GM12878 (cell line): ENCODE measurements around the gene UBXN6. TPM values are rescaled to one million over a fixed set of nuclear protein-coding genes. Genes with fewer than 3 reads are reported as not detected.

Source experiments
- ATAC-seq: fragments of 200-7000 bp; cut with Tn5 transposase; 3 replicates; pipeline ENCODE4 v1.9.1; 2020; ENCODE audit warnings: mild to moderate bottlenecking, moderate library complexity
- BruUV-seq: library from RNA; stranded (reverse); fragments of 400-500 nt; replicated peaks from 2 replicates; lab custom pipeline; 2021; lab: Mats Ljungman, UMichigan
- CTCF ChIA-PET: fragments of 300-600 bp; sonication (Branson Sonifier 250); formaldehyde crosslinking; extraction: SDS; loops from one replicate; lab custom pipeline; 2021; ENCODE audit warnings: inconsistent platforms; lab: Yijun Ruan, JAX
- POLR2A ChIA-PET: fragments of 350-600 bp; formaldehyde crosslinking; extraction: SDS; loops from one replicate; lab custom pipeline; 2021; ENCODE audit warnings: inconsistent platforms; lab: Charles Lee
- RAD21 ChIA-PET: fragments of 300-600 bp; sonication (Branson Sonifier 250); formaldehyde crosslinking; loops from one replicate; lab custom pipeline; 2023; ENCODE audit warnings: antibody characterized with exemption; ENCODE audit not compliant: unreplicated experiment; lab: Charles Lee
- SMC1A ChIA-PET: fragments of 300-600 bp; sonication (Branson Sonifier 250); formaldehyde crosslinking; loops from one replicate; lab custom pipeline; 2023; ENCODE audit not compliant: unreplicated experiment, uncharacterized antibody; lab: Charles Lee
- DNase-seq: peaks from one replicate; pipeline ENCODE4 v3.0.0-alpha.2; 2011; ENCODE audit warnings: low read depth, low spot score
- FAIRE-seq: peaks from 3 replicates; lab custom pipeline; 2011; peaks lifted over from hg19 to GRCh38; lab: Jason Lieb, UNC
- H2AFZ ChIP-seq: 2 replicates; pipeline ENCODE4 v1.6.0; 2011; ENCODE audit warnings: low read depth, low read length, control low read depth; ENCODE audit not compliant: control insufficient read depth
- H3K27ac ChIP-seq: 2 replicates; pipeline ENCODE4 v1.5.1; 2011; ENCODE audit warnings: control low read depth; ENCODE audit not compliant: control insufficient read depth, insufficient read depth
- H3K27me3 ChIP-seq, 2 experiments: replicated peaks in 1 of 2; 2 replicates each; pipeline versions ENCODE4 v1.6.0 to v1.6.1; 2011; ENCODE audit warnings: low read length in 1 of 2; ENCODE audit not compliant: control insufficient read depth in 2 of 2, insufficient read depth in 2 of 2
- H3K36me3 ChIP-seq, 2 experiments: 2 replicates each; pipeline ENCODE4 v1.5.1; 2011; ENCODE audit warnings: low read length in 1 of 2; ENCODE audit not compliant: control insufficient read depth in 2 of 2, insufficient read depth in 2 of 2
- H3K4me1 ChIP-seq: 2 replicates; pipeline ENCODE4 v1.6.1; 2011; ENCODE audit warnings: mild to moderate bottlenecking, low read length, moderate library complexity, mixed read lengths; ENCODE audit not compliant: control insufficient read depth, insufficient read depth
- H3K4me2 ChIP-seq: 2 replicates; pipeline ENCODE4 v1.6.0; 2011; ENCODE audit warnings: control low read depth; ENCODE audit not compliant: control insufficient read depth, insufficient read depth
- H3K4me3 ChIP-seq: fragments of 200-600 bp; sonication (generic); 2 replicates; pipeline ENCODE4 v1.5.1; 2016
- H3K79me2 ChIP-seq: 2 replicates; pipeline ENCODE4 v1.6.0; 2011; ENCODE audit warnings: low read length; ENCODE audit not compliant: control insufficient read depth, insufficient read depth
- H3K9ac ChIP-seq: 2 replicates; pipeline ENCODE4 v1.8.0; 2011; ENCODE audit warnings: low read length, control low read depth, mixed read lengths; ENCODE audit not compliant: control insufficient read depth, insufficient read depth
- H3K9me3 ChIP-seq: replicated peaks from 3 replicates; pipeline ENCODE4 v1.5.1; 2011; ENCODE audit warnings: mild to moderate bottlenecking, low read length; ENCODE audit not compliant: control insufficient read depth, insufficient read depth
- H4K20me1 ChIP-seq: 2 replicates; pipeline ENCODE4 v1.6.0; 2011; ENCODE audit not compliant: control insufficient read depth, insufficient read depth
- CBX5 ChIP-seq: sonication (generic); IDR thresholded peaks from 2 replicates; pipeline ENCODE4 v1.6.1; 2016; ENCODE audit warnings: low read depth, moderate library complexity, mild to moderate bottlenecking, inconsistent platforms
- JUND ChIP-seq: IDR thresholded peaks from 2 replicates; pipeline ENCODE4 v1.6.1; 2012; ENCODE audit warnings: low read depth, mild to moderate bottlenecking, low read length, improper control_type of control experiment, moderate library complexity
- WGBS: methylation state at CpG from one replicate; pipeline ENCODE4 v1.1.6; 2016; ENCODE audit warnings: low lambda C conversion rate; ENCODE audit not compliant: insufficient replicate concordance, insufficient coverage; ENCODE audit errors: missing lambda C conversion rate; 5-methylcytosine and 5-hydroxymethylcytosine counted together
- in situ Hi-C: fragments of 300-500 bp; cut with MboI; formaldehyde crosslinking; loops from 9 replicates; pipeline ENCODE4 v1.14.3; 2018; ENCODE audit warnings: mixed read lengths
- intact Hi-C: fragments of 100-400 bp; cut with micrococcal nuclease; formaldehyde crosslinking; loops from one replicate; pipeline ENCODE4 v1.14.2; 2022; ENCODE audit not compliant: unreplicated experiment
- polyA plus RNA-seq, 11 experiments: library from polyadenylated mRNA; depleted of rRNA in 4 of 11; unstranded in 6 of 11; stranded (reverse) in 5 of 11; fragments of >200 nt; fragmentation: Nextera tagmentation in 4 of 11; fragmentation: Illumina TruSeq in 1 of 11; extraction: Ambion mirVana in 4 of 11; extraction: Trizol in 1 of 11; gene quantifications; 1 replicate in 1 of 11; 2 replicates in 10 of 11; pipeline versions ENCODE4 v1.2.1 to v1.2.3, GENCODE V29; 2011 to 2016; ENCODE audit warnings: inconsistent platforms in 2 of 11, missing spikeins in 2 of 11, low read depth in 1 of 11
- total RNA-seq, 4 experiments: library from RNA; depleted of rRNA in 3 of 4; stranded (reverse); fragments of >200 nt in 3 of 4; fragmentation: Illumina TruSeq in 1 of 4; extraction: Trizol in 1 of 4; gene quantifications; 2 replicates each; pipeline versions ENCODE4 v1.2.1 to v1.2.3, GENCODE V29; 2013 to 2021
- TF ChIP-seq, protein P1 (sequence below): fragments of 450-650 bp; IDR thresholded peaks from 2 replicates; pipeline ENCODE4 v1.6.1; 2016; ENCODE audit warnings: mild to moderate bottlenecking, moderate library complexity, borderline replicate concordance

Gene UBXN6
- total and polyA plus RNA-seq, 10 of the 15 experiments (the other 5 are each of a cell fraction or from before 2014, with no cell fraction given): 0.47 to 50.8 (median 13.0) TPM

DNA sequence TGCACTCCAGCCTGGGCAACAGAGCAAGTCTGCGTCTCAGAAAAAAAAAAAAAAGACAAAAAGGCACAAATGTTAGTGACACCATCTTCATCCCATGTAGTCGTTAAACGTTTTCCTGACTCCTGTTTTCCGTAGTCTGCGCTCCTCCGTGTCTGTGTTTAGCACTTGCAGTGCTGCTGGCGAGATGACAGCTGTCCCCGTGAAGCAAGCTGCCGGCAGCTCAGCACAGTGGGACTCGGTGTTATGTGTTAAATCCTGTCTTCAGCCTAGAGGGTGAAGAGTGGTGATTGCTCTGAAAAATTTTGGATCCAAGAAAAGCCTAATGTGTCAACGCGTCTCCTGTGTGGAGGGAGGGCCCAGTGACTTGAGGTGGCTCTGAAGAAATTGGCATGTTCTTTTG is 18.4 kb downstream of the UBXN6 start:
- H3K79me2 ChIP-seq: no peaks in the 10 kb centered on the region
- H3K36me3 ChIP-seq: peaks cover 12 to 23% of the 10 kb centered on the region in 2 experiments
- peaks cover 7% of the 10 kb centered on the region for H3K4me1 ChIP-seq
- WGBS: 87% methylated on average over 11 of the region's 12 CpGs
- H3K4me2 ChIP-seq: no peak overlapping the region
- H4K20me1 ChIP-seq: no peaks in the 10 kb centered on the region
- no peak overlapping the region for H2AFZ ChIP-seq
- POLR2A ChIA-PET: no interaction called here
- SMC1A ChIA-PET: no interaction called here
- no peak overlapping the region for H3K27ac ChIP-seq
- no TSS peak for BruUV-seq
- in situ Hi-C loops: no loop called here
- intact Hi-C loops: no loop called here
- ATAC-seq (no peak), FAIRE-seq (no peak)
- no peak overlapping the region for H3K4me3 ChIP-seq
- H3K9ac ChIP-seq: no peak overlapping the region
- CTCF ChIA-PET: no interaction called here
- TF ChIP-seq CBX5: no peak
- TF ChIP-seq, protein P1, sequence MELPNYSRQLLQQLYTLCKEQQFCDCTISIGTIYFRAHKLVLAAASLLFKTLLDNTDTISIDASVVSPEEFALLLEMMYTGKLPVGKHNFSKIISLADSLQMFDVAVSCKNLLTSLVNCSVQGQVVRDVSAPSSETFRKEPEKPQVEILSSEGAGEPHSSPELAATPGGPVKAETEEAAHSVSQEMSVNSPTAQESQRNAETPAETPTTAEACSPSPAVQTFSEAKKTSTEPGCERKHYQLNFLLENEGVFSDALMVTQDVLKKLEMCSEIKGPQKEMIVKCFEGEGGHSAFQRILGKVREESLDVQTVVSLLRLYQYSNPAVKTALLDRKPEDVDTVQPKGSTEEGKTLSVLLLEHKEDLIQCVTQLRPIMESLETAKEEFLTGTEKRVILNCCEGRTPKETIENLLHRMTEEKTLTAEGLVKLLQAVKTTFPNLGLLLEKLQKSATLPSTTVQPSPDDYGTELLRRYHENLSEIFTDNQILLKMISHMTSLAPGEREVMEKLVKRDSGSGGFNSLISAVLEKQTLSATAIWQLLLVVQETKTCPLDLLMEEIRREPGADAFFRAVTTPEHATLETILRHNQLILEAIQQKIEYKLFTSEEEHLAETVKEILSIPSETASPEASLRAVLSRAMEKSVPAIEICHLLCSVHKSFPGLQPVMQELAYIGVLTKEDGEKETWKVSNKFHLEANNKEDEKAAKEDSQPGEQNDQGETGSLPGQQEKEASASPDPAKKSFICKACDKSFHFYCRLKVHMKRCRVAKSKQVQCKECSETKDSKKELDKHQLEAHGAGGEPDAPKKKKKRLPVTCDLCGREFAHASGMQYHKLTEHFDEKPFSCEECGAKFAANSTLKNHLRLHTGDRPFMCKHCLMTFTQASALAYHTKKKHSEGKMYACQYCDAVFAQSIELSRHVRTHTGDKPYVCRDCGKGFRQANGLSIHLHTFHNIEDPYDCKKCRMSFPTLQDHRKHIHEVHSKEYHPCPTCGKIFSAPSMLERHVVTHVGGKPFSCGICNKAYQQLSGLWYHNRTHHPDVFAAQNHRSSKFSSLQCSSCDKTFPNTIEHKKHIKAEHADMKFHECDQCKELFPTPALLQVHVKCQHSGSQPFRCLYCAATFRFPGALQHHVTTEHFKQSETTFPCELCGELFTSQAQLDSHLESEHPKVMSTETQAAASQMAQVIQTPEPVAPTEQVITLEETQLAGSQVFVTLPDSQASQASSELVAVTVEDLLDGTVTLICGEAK: no peak
- TF ChIP-seq JUND: no peak
- TF ChIP-seq, all 136 proteins: peak for 0
- RAD21 ChIA-PET: no interaction called here
- no peaks in the 10 kb centered on the region for H3K9me3 ChIP-seq
- no peaks in the 10 kb centered on the region for H3K27me3 ChIP-seq
- DNase-seq: no peak
